CD4-positive, alpha-beta T cell (primary cell): ENCODE data around the gene DLX4. TPM values are rescaled to one million over a fixed set of nuclear protein-coding genes. Genes with fewer than 3 reads are reported as not detected.

ENCODE experiments used
- ATAC-seq: fragments of 200-7000 bp; cut with Tn5 transposase; one replicate; pipeline ENCODE4 v1.10.0; 2022; ENCODE audit warnings: mild to moderate bottlenecking; ENCODE audit not compliant: poor library complexity
- CTCF ChIA-PET: fragments of 350-600 bp; sonication (Branson Sonifier 250); formaldehyde crosslinking; loops from one replicate; lab custom pipeline; 2021; ENCODE audit warnings: antibody characterized with exemption, inconsistent platforms; lab: Charles Lee
- POLR2A ChIA-PET: fragments of 350-600 bp; sonication (Branson Sonifier 250); formaldehyde crosslinking; loops from one replicate; lab custom pipeline; 2021; ENCODE audit warnings: antibody characterized with exemption, inconsistent platforms; lab: Charles Lee
- DNase-seq, 14 experiments: peaks; one replicate each; pipeline ENCODE4 v3.0.0-alpha.2; 2013 to 2020; ENCODE audit warnings: mixed read lengths in 2 of 14
- H3K27ac ChIP-seq, 2 donors: one replicate each; pipeline versions ENCODE4 v1.5.1 to v1.7.0; 2013; ENCODE audit warnings: low read length in 2 of 2, low read depth in 1 of 2, mild to moderate bottlenecking in 1 of 2
- H3K27me3 ChIP-seq, 2 experiments: 1 replicate in 1 of 2; 2 replicates in 1 of 2; pipeline versions ENCODE4 v1.6.1 to v1.7.0; 2013; ENCODE audit warnings: low read length in 2 of 2, control low read depth in 1 of 2, mild to moderate bottlenecking in 1 of 2, moderate library complexity in 1 of 2; ENCODE audit not compliant: insufficient read depth in 2 of 2, control insufficient read depth in 1 of 2
- H3K36me3 ChIP-seq: one replicate; pipeline ENCODE4 v1.6.1; 2013; ENCODE audit warnings: low read length, control low read depth; ENCODE audit not compliant: insufficient read depth
- H3K4me1 ChIP-seq: one replicate; pipeline ENCODE4 v1.6.1; 2013; ENCODE audit warnings: low read length, control low read depth; ENCODE audit not compliant: insufficient read depth
- H3K4me3 ChIP-seq: one replicate; pipeline ENCODE4 v1.5.1; 2013; ENCODE audit warnings: mild to moderate bottlenecking, low read length, moderate library complexity
- H3K9me3 ChIP-seq, 2 experiments: 1 replicate in 1 of 2; 2 replicates in 1 of 2; pipeline versions ENCODE4 v1.6.1 to v1.7.0; 2013; ENCODE audit warnings: low read length in 2 of 2, mild to moderate bottlenecking in 2 of 2, control low read depth in 1 of 2, moderate library complexity in 1 of 2; ENCODE audit not compliant: control insufficient read depth in 1 of 2, insufficient read depth in 1 of 2
- H3K27ac Mint-ChIP-seq: one replicate; pipeline ENCODE4 v1.8.0; 2020; ENCODE audit warnings: mixed read lengths
- H3K27me3 Mint-ChIP-seq: one replicate; pipeline ENCODE4 v1.8.0; 2021; ENCODE audit warnings: mixed read lengths
- H3K36me3 Mint-ChIP-seq: one replicate; pipeline ENCODE4 v1.8.0; 2021; ENCODE audit warnings: low read depth, mixed read lengths
- H3K4me1 Mint-ChIP-seq: one replicate; pipeline ENCODE4 v1.8.0; 2021; ENCODE audit warnings: low read depth, mixed read lengths
- H3K4me3 Mint-ChIP-seq: one replicate; pipeline ENCODE4 v1.8.0; 2020; ENCODE audit warnings: mild to moderate bottlenecking, mixed read lengths
- H3K9me3 Mint-ChIP-seq: one replicate; pipeline ENCODE4 v1.8.0; 2020; ENCODE audit warnings: mixed read lengths
- intact Hi-C, 2 experiments: fragments of 100-400 bp; cut with DNase I in 1 of 2; cut with micrococcal nuclease in 1 of 2; formaldehyde crosslinking; loops; one replicate each; pipeline versions ENCODE4 v1.15.1 to v1.9.0; 2023 to 2025; cut with DNase I, micrococcal nuclease
- total RNA-seq, 174 experiments: library from RNA in 2 of 174; stranded (reverse) in 2 of 174; gene quantifications; one replicate each; pipeline ENCODE4 v1.2.3 and lab custom pipeline; 2021 to 2026
- TF ChIP-seq, protein P1 (sequence below): fragments of 200-600 bp; IDR thresholded peaks from one replicate; pipeline ENCODE4 v1.8.0; 2022; ENCODE audit warnings: antibody characterized with exemption, mild to moderate bottlenecking

The DLX4 gene
- total RNA-seq, 2 experiments from 2014 or later: 0.59 to 0.85 TPM

DNA sequence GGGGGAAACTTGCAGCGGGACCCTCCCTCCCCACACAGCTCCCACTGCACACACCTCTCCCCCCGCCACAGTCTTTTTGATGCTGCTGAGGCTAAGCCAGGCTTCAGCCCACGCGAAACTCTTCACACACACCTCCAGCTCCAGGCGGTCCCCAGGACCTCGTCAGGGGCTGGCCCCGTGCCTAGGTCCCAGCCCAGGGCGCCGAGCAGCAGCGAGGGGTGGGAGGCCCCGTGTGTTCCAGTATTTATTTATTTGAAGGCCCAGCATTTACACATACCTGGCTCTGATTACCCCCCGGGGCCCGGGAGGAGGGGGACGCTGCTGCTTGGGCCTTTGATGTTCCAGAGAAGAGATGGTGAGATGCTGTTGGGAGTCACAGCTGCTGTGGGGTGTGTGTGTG is 44.9 kb upstream of the DLX4 start:
- intact Hi-C loops: no loop called here
- CTCF ChIA-PET: no interaction called here
- peaks cover 51% of the 10 kb centered on the region for H3K27me3 Mint-ChIP-seq

DNA sequence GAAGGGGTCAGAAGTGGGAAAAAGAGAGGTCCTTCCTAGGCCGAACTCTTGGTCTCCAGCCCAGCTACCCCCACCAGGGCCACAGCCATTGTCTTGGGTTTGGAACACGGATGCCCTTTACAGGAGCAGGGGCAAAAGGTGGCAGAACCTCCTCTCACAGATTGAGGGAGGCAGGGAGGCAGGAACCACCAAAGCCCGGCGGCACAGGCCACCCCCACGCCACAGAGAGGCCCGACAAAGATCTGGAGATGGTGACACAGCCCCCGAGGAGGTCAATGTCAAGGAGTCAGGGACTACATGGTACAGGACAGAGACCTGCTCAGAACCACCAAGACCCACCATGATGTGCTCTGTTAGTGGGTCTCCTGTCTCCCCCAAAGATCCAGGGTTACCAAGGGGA is 44.4 kb upstream of the DLX4 start:
- Mint-ChIP-seq H3K27me3 (peaks cover 55% of the 10 kb centered on the region), H3K27ac (no peak overlapping the region), H3K4me3 (no peak overlapping the region), H3K4me1 (no peaks in the 10 kb centered on the region), H3K9me3 (no peaks in the 10 kb centered on the region), H3K36me3 (no peaks in the 10 kb centered on the region)
- H3K4me3 ChIP-seq: no peak overlapping the region
- ATAC-seq (no peak), DNase-seq (no peak)
- no peaks in the 10 kb centered on the region for H3K36me3 ChIP-seq
- H3K27me3 ChIP-seq: peaks cover 4 to 8% of the 10 kb centered on the region in 2 experiments
- no peak overlapping the region for H3K27ac ChIP-seq
- TF ChIP-seq, protein P1, sequence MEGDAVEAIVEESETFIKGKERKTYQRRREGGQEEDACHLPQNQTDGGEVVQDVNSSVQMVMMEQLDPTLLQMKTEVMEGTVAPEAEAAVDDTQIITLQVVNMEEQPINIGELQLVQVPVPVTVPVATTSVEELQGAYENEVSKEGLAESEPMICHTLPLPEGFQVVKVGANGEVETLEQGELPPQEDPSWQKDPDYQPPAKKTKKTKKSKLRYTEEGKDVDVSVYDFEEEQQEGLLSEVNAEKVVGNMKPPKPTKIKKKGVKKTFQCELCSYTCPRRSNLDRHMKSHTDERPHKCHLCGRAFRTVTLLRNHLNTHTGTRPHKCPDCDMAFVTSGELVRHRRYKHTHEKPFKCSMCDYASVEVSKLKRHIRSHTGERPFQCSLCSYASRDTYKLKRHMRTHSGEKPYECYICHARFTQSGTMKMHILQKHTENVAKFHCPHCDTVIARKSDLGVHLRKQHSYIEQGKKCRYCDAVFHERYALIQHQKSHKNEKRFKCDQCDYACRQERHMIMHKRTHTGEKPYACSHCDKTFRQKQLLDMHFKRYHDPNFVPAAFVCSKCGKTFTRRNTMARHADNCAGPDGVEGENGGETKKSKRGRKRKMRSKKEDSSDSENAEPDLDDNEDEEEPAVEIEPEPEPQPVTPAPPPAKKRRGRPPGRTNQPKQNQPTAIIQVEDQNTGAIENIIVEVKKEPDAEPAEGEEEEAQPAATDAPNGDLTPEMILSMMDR: no peak
- ChIA-PET POLR2A (no interaction called here), CTCF (no interaction called here)
- intact Hi-C loops: no loop called here
- H3K4me1 ChIP-seq: no peaks in the 10 kb centered on the region
- H3K9me3 ChIP-seq: peaks cover 0 to 5% of the 10 kb centered on the region in 2 experiments

More for the DNA sequence above, 44.9 kb upstream of the DLX4 start:
- ATAC-seq (no peak), DNase-seq (no peak)
- no peaks in the 10 kb centered on the region for H3K36me3 Mint-ChIP-seq
- H3K27ac Mint-ChIP-seq: no peak overlapping the region
- TF ChIP-seq, protein P1: no peak
- Histone ChIP-seq H3K4me1 (no peaks in the 10 kb centered on the region), H3K27ac (no peak overlapping the region), H3K27me3 (peaks cover 4 to 8% of the 10 kb centered on the region in 2 experiments), H3K4me3 (no peak overlapping the region), H3K9me3 (peaks cover 0 to 5% of the 10 kb centered on the region in 2 experiments), H3K36me3 (no peaks in the 10 kb centered on the region)
- H3K9me3 Mint-ChIP-seq: no peaks in the 10 kb centered on the region
- H3K4me3 Mint-ChIP-seq: no peak overlapping the region
- POLR2A ChIA-PET: no interaction called here
- H3K4me1 Mint-ChIP-seq: no peaks in the 10 kb centered on the region

DNA sequence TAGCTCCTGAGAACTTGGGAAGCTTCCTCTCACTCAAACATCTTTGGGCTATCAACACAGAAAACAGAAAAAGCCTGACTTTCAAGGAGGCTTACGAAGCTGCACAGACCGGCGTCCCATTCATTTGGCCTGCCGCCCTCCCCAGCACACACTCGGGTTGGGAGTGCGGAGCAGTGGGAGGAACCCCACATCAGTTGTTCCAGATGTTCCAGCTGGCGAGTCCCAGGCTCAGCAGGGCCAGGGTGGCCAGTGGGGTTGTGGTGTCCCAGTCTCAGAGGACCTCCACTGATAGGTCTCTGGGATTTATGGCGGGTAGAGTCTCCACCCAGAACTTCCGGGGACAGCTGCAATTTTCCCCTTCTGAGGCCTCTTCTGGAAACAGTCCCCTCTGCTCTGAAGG is 43.1 kb upstream of the DLX4 start:
- no peak overlapping the region for H3K4me3 ChIP-seq
- ATAC-seq: no peak
- POLR2A ChIA-PET: no interaction called here

More for the DNA sequence above, 43.1 kb upstream of the DLX4 start:
- no peak overlapping the region for H3K27ac Mint-ChIP-seq
- CTCF ChIA-PET: no interaction called here
- H3K36me3 ChIP-seq: no peaks in the 10 kb centered on the region
- no peak overlapping the region for H3K27ac ChIP-seq
- H3K27me3 Mint-ChIP-seq: peaks cover 67% of the 10 kb centered on the region
- H3K4me1 ChIP-seq: no peaks in the 10 kb centered on the region
- DNase-seq: no peak
- H3K9me3 ChIP-seq: peaks cover 0 to 5% of the 10 kb centered on the region in 2 experiments
- H3K4me1 Mint-ChIP-seq: no peaks in the 10 kb centered on the region
- H3K27me3 ChIP-seq: peaks cover 8 to 9% of the 10 kb centered on the region in 2 experiments
- no peak overlapping the region for H3K4me3 Mint-ChIP-seq
- intact Hi-C loops: no loop called here
- TF ChIP-seq, protein P1: no peak
- no peaks in the 10 kb centered on the region for H3K36me3 Mint-ChIP-seq
- H3K9me3 Mint-ChIP-seq: no peaks in the 10 kb centered on the region
